SHP77 treated with DMSO at 0.1 percent for 48 hours (cell line): ENCODE data around the gene TSSC4.

Source experiments
- DNase-seq: peaks from one replicate; lab custom pipeline; 2025; lab: John Stamatoyannopoulos, UW

The TSSC4 gene

DNA sequence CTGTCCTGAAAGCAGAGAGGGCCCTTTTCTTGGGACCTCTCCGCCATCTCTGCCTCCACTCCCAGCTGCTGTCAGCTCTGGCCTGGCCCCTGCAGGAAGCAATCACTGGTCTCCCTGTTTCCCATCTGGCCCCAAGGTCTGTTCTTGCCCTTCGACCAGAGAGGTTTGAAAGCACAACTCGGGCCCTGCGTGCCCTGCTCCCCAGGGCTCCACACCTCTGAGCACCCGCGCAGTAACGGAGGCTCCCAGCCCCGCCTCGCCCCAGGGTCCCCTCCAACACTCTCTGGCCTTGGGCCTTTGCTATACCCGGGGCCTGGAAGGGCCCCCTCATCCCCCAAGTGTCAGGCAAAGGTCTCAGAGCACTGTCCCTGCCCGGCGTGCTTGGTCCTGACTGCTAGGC is 31.2 kb upstream of the TSSC4 start:
- DNase-seq = no peak

DNA sequence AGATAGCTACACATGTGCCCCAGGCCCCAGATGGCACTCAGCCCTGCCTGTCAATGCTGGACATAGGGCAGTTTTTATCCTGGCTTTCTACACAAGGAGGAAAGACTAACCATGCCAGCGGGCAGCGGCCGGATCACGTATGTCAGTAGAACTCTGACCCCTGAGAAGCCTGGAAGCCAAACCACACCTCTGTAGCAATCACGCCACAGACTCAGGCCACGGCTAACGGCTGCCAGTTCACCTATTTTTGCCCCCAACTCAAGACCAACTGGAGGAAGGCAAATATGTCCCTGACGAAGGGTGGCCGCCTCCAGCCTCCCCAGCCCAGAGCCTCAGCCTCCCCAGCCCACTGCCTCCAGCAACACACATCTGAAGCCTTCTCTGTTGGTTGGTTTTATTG is 30.7 kb upstream of the TSSC4 start:
- DNase-seq = no peak

DNA sequence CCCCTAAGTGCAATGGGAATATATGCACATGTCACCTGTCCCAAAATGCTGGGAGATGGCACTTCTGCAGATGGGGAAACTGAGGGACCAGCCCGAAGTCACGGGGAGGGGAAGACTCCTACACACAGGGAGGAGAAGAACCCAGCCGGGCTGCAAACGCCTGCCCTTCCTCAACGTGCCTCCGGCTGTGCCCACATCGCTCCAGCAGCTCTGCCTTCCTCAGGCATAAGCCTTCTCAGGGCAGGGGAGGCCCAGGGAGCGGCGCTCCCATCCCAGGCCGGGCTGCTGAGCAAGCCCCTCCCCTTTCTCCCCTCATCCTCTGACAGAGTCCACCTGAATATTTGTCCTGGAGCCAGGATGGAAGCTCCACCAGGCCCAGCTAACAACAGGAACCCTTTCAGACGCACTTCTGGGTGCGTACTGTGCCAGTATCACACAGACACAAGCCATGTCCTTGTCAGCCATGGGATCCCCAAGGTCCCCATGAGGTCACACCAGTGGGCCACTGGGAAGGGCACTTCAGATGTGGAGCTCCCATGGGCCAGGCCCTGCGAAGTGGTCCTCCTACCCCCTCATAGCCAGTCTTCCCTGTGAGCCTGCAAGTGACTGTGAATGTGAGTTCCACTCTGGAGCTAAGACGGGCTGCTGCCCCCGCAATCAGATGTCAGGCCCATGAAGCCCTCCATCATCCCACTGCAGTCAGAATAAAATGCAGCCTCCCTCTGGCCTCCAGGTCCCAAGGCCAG is 25.9 kb upstream of the TSSC4 start:
- no peak for DNase-seq

GRCh38 chr11:2375341-2375853 is 25.2 kb upstream of the TSSC4 start:
- DNase-seq = no peak

- DNase-seq = no peak
Measured at GRCh38 chr11:2375964-2376551, 24.5 kb upstream of the TSSC4 start.

GRCh38 chr11:2376751-2377451 is 23.6 kb upstream of the TSSC4 start, which contains the start of gene CD81:
Gene CD81, plus strand, starts transcription at chr11:2377310. Its CDS starts 240 bp downstream, at chr11:2377550.
- no peak for DNase-seq

GRCh38 chr11:2377511-2378443 is 22.8 kb upstream of the TSSC4 start:
- DNase-seq = no peak

- DNase-seq = no peak
Measured at GRCh38 chr11:2378527-2379210, 21.9 kb upstream of the TSSC4 start.

GRCh38 chr11:2379466-2380174 is 20.9 kb upstream of the TSSC4 start:
- no peak for DNase-seq

DNA sequence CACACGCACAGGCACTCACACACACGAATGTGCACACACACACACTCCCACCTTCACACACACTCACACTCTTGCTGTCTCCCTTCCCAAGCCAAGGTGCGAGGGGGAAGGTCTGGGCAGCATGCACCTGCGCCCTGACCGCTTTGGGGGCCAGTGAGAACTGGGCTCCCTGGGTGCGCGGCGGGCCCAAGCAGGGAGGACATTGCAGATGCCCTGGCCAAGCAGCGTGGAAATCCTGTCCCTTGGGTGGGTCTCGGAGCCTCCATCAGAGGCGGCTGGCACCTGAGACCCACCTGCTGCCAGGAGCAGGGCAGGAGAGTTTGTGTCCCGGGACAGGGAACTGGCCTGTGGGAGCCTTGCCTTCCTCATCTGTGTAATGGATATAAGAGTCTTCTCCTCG is 20.2 kb upstream of the TSSC4 start:
- DNase-seq = no peak

- no peak for DNase-seq
Measured at GRCh38 chr11:2380807-2381350, 19.7 kb upstream of the TSSC4 start.

- DNase-seq = no peak
Measured at GRCh38 chr11:2381494-2382128, 18.9 kb upstream of the TSSC4 start.

GRCh38 chr11:2382129-2382517 is 18.4 kb upstream of the TSSC4 start:
- DNase-seq = no peak

GRCh38 chr11:2382936-2383851 is 17.4 kb upstream of the TSSC4 start:
- DNase-seq = no peak

DNA sequence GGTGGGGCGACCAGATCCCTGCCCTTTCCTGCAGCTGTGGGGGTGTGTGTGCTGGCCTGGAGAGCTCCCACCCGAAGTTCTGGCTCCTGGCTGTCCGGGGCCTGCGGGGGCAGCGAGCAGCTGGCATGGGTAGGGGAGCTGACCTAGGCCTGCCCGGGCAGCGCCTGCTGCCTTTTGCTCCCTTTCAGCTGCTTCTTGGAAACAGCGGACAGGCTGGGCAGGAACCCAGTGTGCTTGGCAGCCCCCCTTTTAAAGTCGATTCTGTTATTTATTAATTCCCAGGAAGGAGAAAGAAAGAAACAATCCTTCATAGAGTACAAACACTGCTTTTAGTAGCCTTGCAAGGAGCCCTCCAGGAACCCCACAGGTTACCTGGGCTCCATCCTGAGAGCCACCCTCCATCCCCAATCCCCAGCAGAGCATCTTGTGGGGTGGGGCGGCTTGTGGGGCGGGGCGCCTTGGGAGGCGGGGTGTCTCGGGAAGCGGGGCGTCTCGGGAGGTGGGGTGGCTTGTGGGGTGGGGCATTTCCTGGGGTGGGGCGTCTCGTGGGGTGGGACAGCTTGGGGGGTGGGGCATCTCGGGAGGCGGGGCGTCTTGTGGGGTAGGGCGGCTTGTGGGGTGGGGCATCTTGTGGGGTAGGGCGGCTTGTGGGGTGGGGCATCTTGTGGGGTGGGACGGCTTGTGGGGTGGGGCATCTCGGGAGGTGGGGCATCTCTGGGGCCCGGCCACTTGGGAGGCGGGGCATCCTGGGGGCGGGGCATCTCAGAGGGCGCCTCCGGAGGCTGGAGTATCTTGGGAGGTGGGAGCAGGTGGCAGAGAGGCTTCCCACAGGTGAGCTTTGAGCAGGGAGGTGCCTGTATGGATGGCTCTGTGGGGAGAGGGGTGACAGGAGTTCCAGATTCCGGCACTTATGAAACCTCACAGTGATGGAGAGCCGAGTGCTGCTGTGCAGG is 16.4 kb upstream of the TSSC4 start:
- DNase-seq = no peak

DNA sequence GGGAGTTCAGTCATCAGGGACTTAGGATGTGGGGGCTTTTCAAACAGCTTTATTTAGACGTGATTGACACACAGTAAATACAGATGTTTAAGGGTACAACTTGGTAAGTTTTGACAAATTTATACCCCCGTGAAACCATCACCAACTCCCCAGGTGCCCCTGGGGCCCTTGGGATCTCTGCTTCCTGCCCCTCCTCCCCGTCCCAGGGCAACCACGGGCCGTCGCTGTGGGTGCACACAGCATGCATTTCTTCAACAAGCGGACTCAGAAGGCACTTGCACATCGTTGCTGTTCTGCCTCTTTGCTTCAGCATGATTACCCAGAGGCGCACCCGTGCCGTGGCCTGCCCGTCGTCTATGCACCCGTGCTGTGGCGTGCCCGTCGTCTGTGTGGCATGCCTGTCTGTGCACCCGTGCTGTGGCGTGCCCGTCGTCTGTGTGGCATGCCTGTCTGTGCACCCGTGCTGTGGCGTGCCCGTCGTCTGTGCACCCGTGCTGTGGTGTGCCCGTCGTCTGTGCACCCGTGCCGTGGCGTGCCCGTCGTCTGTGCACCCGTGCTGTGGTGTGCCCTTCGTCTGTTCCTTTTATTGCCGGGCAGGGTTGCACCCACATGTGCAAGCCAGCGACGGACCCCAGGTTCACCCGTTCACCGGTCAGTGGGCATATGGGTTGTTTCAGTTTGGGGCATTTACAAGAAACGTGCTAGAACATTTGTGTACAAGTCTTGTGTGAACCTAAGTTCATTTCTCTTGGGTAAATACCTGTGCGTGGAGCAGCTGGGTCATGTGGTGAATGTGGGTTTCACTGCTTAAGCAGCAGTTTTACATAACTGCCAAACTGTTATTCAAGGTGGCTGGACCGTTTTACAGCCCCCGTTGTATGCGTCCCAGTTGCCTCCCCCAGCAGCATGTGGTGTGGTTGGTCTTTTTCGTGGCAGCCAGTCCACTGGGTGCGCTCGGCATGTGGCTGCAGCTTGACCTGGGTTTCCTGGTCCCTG is 15.1 kb upstream of the TSSC4 start:
- no peak for DNase-seq
